A673 (cell line): Measurements from ENCODE around the gene JAKMIP1.

Experiments used
- EZH2 ChIP-seq: fragments of 200-600 bp; sonication (generic); IDR thresholded peaks from 2 replicates; pipeline ENCODE4 v1.6.1; 2017; ENCODE audit warnings: borderline replicate concordance, low read depth, mild to moderate bottlenecking, mixed read lengths, antibody characterized with exemption, low read length; ENCODE audit not compliant: poor library complexity, severe bottlenecking
- TF ChIP-seq, protein P1 (sequence below): fragments of 300-800, 200-600 bp; sonication (generic); conservative IDR thresholded peaks from 2 replicates; pipeline ENCODE4 v1.5.1; 2017; ENCODE audit warnings: low read depth, mild to moderate bottlenecking, antibody characterized with exemption, low read length, moderate library complexity, mixed read lengths

DNA sequence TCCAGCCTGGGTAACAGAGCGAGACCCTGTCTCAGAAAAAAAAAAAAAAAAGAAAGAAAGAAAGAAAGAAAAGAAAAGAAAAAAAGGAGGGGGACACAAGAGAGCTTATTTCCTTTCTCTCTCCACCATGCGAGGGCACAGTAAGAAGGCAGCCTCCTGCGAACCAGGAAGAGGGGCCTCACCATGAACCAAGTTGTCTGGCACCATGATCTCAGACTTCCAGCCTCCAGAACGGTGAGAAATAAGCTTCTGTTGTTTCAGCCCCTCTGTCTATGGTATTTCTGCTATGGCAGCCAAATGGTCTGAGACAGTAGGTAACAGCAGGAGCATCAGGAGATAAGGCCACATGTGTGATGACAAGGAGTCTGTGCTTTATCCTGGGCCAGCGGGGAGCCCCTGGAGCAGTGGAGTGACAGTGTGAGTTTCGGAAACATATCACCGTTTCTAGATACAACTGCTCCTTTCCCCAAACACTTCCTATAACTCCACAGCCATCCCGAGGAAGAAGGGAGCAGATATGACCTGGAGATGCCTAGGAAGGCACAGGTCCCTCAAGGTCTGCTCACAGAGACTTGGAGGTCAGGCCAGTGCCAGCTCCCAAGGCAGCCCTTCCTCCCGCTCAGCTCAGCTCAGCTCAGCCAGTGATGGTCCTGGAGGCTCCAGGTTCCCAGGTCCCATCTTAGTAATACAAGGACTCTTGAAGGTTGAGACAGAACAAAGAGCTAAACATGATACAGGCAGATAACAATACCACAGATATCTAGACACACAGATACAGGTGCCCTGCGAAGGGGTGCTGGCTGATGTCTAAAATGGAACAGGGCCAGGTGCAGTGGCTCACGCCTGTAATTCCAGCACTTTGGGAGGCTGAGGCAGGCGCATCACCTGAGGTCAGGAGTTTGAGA is 17.7 kb downstream of the JAKMIP1 start:
- TF ChIP-seq, protein P1, sequence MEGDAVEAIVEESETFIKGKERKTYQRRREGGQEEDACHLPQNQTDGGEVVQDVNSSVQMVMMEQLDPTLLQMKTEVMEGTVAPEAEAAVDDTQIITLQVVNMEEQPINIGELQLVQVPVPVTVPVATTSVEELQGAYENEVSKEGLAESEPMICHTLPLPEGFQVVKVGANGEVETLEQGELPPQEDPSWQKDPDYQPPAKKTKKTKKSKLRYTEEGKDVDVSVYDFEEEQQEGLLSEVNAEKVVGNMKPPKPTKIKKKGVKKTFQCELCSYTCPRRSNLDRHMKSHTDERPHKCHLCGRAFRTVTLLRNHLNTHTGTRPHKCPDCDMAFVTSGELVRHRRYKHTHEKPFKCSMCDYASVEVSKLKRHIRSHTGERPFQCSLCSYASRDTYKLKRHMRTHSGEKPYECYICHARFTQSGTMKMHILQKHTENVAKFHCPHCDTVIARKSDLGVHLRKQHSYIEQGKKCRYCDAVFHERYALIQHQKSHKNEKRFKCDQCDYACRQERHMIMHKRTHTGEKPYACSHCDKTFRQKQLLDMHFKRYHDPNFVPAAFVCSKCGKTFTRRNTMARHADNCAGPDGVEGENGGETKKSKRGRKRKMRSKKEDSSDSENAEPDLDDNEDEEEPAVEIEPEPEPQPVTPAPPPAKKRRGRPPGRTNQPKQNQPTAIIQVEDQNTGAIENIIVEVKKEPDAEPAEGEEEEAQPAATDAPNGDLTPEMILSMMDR = no peak
- TF ChIP-seq EZH2 = no peak
